ENCODE measurements around the gene NDOR1. TPM values are rescaled to one million over a fixed set of nuclear protein-coding genes. Genes with fewer than 3 reads are reported as not detected.

NDOR1 gene
- total and polyA plus RNA-seq, 2 experiments from 2014 or later, result 7.8 to 12.3 TPM

GRCh38 chr9:137178939-137179630 lies 26.4 kb upstream of the NDOR1 start:
- no peaks in the 10 kb centered on the region for H3K9me3 ChIP-seq (ENCODE audit: low read depth)
- H3K27me3 ChIP-seq, result no peaks in the 10 kb centered on the region
- no peak for DNase-seq (ENCODE audit: low spot score)
- no peak overlapping the region for H3K27ac ChIP-seq
- no peak overlapping the region for H2AFZ ChIP-seq
- no peak overlapping the region for H3K4me3 ChIP-seq
- H3K4me2 ChIP-seq, result no peak overlapping the region
- no peaks in the 10 kb centered on the region for H3K9me2 ChIP-seq (replicated peaks; ENCODE audit: insufficient read depth)
- TF ChIP-seq CTCF (IDR thresholded peaks at IDR 0.05; ENCODE audit: poor library complexity) (no peak), EZH2phosphoT487 (IDR thresholded peaks at IDR 0.05; ENCODE audit: low read depth, severe bottlenecking, unreplicated experiment) (no peak), EZH2 (IDR thresholded peaks at IDR 0.05; ENCODE audit: borderline replicate concordance) (no peak)
- H3K36me3 ChIP-seq (replicated peaks; ENCODE audit: insufficient read depth, low read depth), result no peaks in the 10 kb centered on the region
- H3K4me1 ChIP-seq (ENCODE audit: insufficient read depth), result no peaks in the 10 kb centered on the region
- no peaks in the 10 kb centered on the region for H4K20me1 ChIP-seq (ENCODE audit: insufficient read depth, poor library complexity, severe bottlenecking)
- WGBS (ENCODE audit: low lambda C conversion rate, missing lambda C conversion rate), result 94% methylated on average over 18 of the region's 19 CpGs
- H3K79me2 ChIP-seq, result no peaks in the 10 kb centered on the region

GRCh38 chr9:137179761-137180160 lies 25.7 kb upstream of the NDOR1 start:
- no peaks in the 10 kb centered on the region for H3K9me2 ChIP-seq (replicated peaks; ENCODE audit: insufficient read depth)
- 96% methylated on average over 14 of the region's 17 CpGs for WGBS (ENCODE audit: low lambda C conversion rate, missing lambda C conversion rate)
- H2AFZ ChIP-seq, result no peak overlapping the region
- no peak for DNase-seq (ENCODE audit: low spot score)
- no peaks in the 10 kb centered on the region for H3K79me2 ChIP-seq
- no peaks in the 10 kb centered on the region for H3K4me1 ChIP-seq (ENCODE audit: insufficient read depth)
- no peaks in the 10 kb centered on the region for H4K20me1 ChIP-seq (ENCODE audit: insufficient read depth, poor library complexity, severe bottlenecking)
- H3K27ac ChIP-seq, result no peak overlapping the region
- TF ChIP-seq EZH2phosphoT487 (IDR thresholded peaks at IDR 0.05; ENCODE audit: low read depth, severe bottlenecking, unreplicated experiment) (no peak), CTCF (IDR thresholded peaks at IDR 0.05; ENCODE audit: poor library complexity) (no peak), EZH2 (IDR thresholded peaks at IDR 0.05; ENCODE audit: borderline replicate concordance) (no peak)
- no peak overlapping the region for H3K4me2 ChIP-seq
- no peaks in the 10 kb centered on the region for H3K27me3 ChIP-seq
- H3K4me3 ChIP-seq, result no peak overlapping the region
- no peaks in the 10 kb centered on the region for H3K9me3 ChIP-seq (ENCODE audit: low read depth)
- H3K36me3 ChIP-seq (replicated peaks; ENCODE audit: insufficient read depth, low read depth), result no peaks in the 10 kb centered on the region

GRCh38 chr9:137180491-137180890 lies 25.0 kb upstream of the NDOR1 start:
- no peaks in the 10 kb centered on the region for H3K27me3 ChIP-seq
- no peaks in the 10 kb centered on the region for H3K9me3 ChIP-seq (ENCODE audit: low read depth)
- TF ChIP-seq CTCF (IDR thresholded peaks at IDR 0.05; ENCODE audit: poor library complexity), result no peak
- no peak for TF ChIP-seq EZH2 (IDR thresholded peaks at IDR 0.05; ENCODE audit: borderline replicate concordance)
- TF ChIP-seq EZH2phosphoT487 (IDR thresholded peaks at IDR 0.05; ENCODE audit: low read depth, severe bottlenecking, unreplicated experiment), result no peak
- no peak overlapping the region for H2AFZ ChIP-seq
- no peaks in the 10 kb centered on the region for H3K4me1 ChIP-seq (ENCODE audit: insufficient read depth)
- no peak overlapping the region for H3K4me3 ChIP-seq
- H3K79me2 ChIP-seq, result no peaks in the 10 kb centered on the region
- DNase-seq (ENCODE audit: low spot score), result no peak
- no peaks in the 10 kb centered on the region for H4K20me1 ChIP-seq (ENCODE audit: insufficient read depth, poor library complexity, severe bottlenecking)
- no peaks in the 10 kb centered on the region for H3K36me3 ChIP-seq (replicated peaks; ENCODE audit: insufficient read depth, low read depth)
- 97% methylated on average over 19 of the region's 20 CpGs for WGBS (ENCODE audit: low lambda C conversion rate, missing lambda C conversion rate)
- no peak overlapping the region for H3K27ac ChIP-seq
- H3K4me2 ChIP-seq, result no peak overlapping the region
- H3K9me2 ChIP-seq (replicated peaks; ENCODE audit: insufficient read depth), result no peaks in the 10 kb centered on the region

Data from hepatocyte (in vitro differentiated cells).